K562 (cell line): Measurements from ENCODE around the gene GET4. TPM values are rescaled to one million over a fixed set of nuclear protein-coding genes. Genes with fewer than 3 reads are reported as not detected.

Experiments used
- ATAC-seq: fragments of 200-7000 bp; cut with Tn5 transposase; 3 replicates; pipeline ENCODE4 v1.9.1; 2020; ENCODE audit warnings: moderate library complexity
- BruUV-seq: library from RNA; stranded (reverse); fragments of 400-500 nt; replicated peaks from 2 replicates; lab custom pipeline; 2021; lab: Mats Ljungman, UMichigan
- CTCF ChIA-PET: fragments of 300-600 bp; formaldehyde crosslinking; extraction: SDS; loops from one replicate; lab custom pipeline; 2021; ENCODE audit warnings: low intra/inter-chr PET ratio; lab: Yijun Ruan, JAX
- POLR2A ChIA-PET: fragments of 300-600, 350-650 bp; sonication (Branson Sonifier 250); formaldehyde crosslinking; extraction: SDS; loops from one replicate; lab custom pipeline; 2021; ENCODE audit warnings: antibody characterized with exemption, inconsistent platforms; lab: Yijun Ruan, JAX
- DNase-seq, 4 experiments: peaks; one replicate each; pipeline versions ENCODE4 v3.0.0 to v3.0.0-alpha.2; 2011 to 2018; ENCODE audit warnings: low spot score in 3 of 4, mixed read lengths in 3 of 4; ENCODE audit errors: extremely low read depth in 1 of 4
- FAIRE-seq: peaks from 2 replicates; lab custom pipeline; 2011; peaks lifted over from hg19 to GRCh38; lab: Jason Lieb, UNC
- H2AFZ ChIP-seq: 2 replicates; pipeline ENCODE4 v1.6.0; 2011; ENCODE audit warnings: low read depth, low read length, control low read depth, inconsistent platforms
- H3K27ac ChIP-seq: fragments of 200-600 bp; 3 replicates; pipeline ENCODE4 v1.8.0; 2011; ENCODE audit warnings: low read depth, mild to moderate bottlenecking, control low read depth, inconsistent platforms, low read length, moderate library complexity, mixed read lengths; ENCODE audit errors: extremely low read depth
- H3K27me3 ChIP-seq, 2 experiments: fragments of 300-600 bp in 1 of 2; 2 replicates in 1 of 2; 3 replicates in 1 of 2; pipeline versions ENCODE4 v1.6.0 to v1.8.0; 2011; ENCODE audit warnings: inconsistent platforms in 2 of 2, low read length in 2 of 2, mild to moderate bottlenecking in 1 of 2, mixed read lengths in 1 of 2, moderate library complexity in 1 of 2; ENCODE audit not compliant: control insufficient read depth in 2 of 2, insufficient read depth in 2 of 2
- H3K36me3 ChIP-seq: fragments of 300-600 bp; 3 replicates; pipeline ENCODE4 v1.8.0; 2011; ENCODE audit warnings: mild to moderate bottlenecking, low read length, inconsistent platforms; ENCODE audit not compliant: control insufficient read depth, insufficient read depth
- H3K4me1 ChIP-seq, 2 experiments: fragments of 200-600 bp in 1 of 2; replicated peaks in 1 of 2; 2 replicates in 1 of 2; 3 replicates in 1 of 2; pipeline versions ENCODE4 v1.5.1 to v1.8.0; 2011; ENCODE audit warnings: inconsistent platforms in 2 of 2, low read length in 2 of 2, mild to moderate bottlenecking in 1 of 2, mixed read lengths in 1 of 2, moderate library complexity in 1 of 2; ENCODE audit not compliant: control insufficient read depth in 2 of 2, insufficient read depth in 2 of 2
- H3K4me2 ChIP-seq: 2 replicates; pipeline ENCODE4 v1.6.1; 2011; ENCODE audit warnings: low read length, control low read depth, inconsistent platforms, mixed read lengths; ENCODE audit not compliant: insufficient read depth
- H3K4me3 ChIP-seq: fragments of 200-600 bp; sonication (generic), shearing (Covaris generic); 2 replicates; pipeline ENCODE4 v1.5.1; 2016; ENCODE audit warnings: control low read depth, inconsistent platforms
- H3K79me2 ChIP-seq: fragments of 200-600 bp; 3 replicates; pipeline ENCODE4 v1.8.0; 2011; ENCODE audit warnings: low read length, inconsistent platforms; ENCODE audit not compliant: control insufficient read depth, insufficient read depth
- H3K9ac ChIP-seq, 2 experiments: 2 replicates each; pipeline versions ENCODE4 v1.6.0 to v1.6.1; 2011; ENCODE audit warnings: low read depth in 2 of 2, low read length in 2 of 2, control low read depth in 1 of 2, inconsistent platforms in 1 of 2, mild to moderate bottlenecking in 1 of 2, mixed read lengths in 1 of 2; ENCODE audit not compliant: insufficient read depth in 1 of 2
- H3K9me1 ChIP-seq: one replicate; pipeline ENCODE4 v1.6.0; 2011; ENCODE audit warnings: inconsistent platforms, mild to moderate bottlenecking, low read length, moderate library complexity; ENCODE audit not compliant: control insufficient read depth, insufficient read depth
- H3K9me3 ChIP-seq: replicated peaks from 2 replicates; pipeline ENCODE4 v1.5.1; 2011; ENCODE audit warnings: low read depth, low read length, inconsistent platforms; ENCODE audit not compliant: control insufficient read depth, insufficient read depth
- H4K20me1 ChIP-seq: replicated peaks from 2 replicates; pipeline ENCODE4 v1.6.1; 2011; ENCODE audit warnings: low read length, inconsistent platforms, mixed read lengths; ENCODE audit not compliant: control insufficient read depth, insufficient read depth
- MEIS2 ChIP-seq: fragments of 450-650 bp; IDR thresholded peaks from 2 replicates; pipeline ENCODE4 v1.6.1; 2014; ENCODE audit warnings: mild to moderate bottlenecking; ENCODE audit not compliant: partially characterized antibody
- NONO ChIP-seq, 2 experiments: fragments of 200-400 bp in 1 of 2; fragments of 450-650 bp in 1 of 2; formaldehyde crosslinking in 1 of 2; IDR thresholded peaks; 2 replicates each; pipeline ENCODE4 v1.6.1; 2017; ENCODE audit warnings: low read depth in 2 of 2, mild to moderate bottlenecking in 2 of 2, moderate library complexity in 2 of 2, low read length in 1 of 2
- POLR2G ChIP-seq: fragments of 200-400 bp; formaldehyde crosslinking; IDR thresholded peaks from 2 replicates; pipeline ENCODE4 v1.6.1; 2017; ENCODE audit warnings: low read depth, mild to moderate bottlenecking, antibody characterized with exemption, low read length, moderate library complexity
- SMARCA4 ChIP-seq: fragments of 450-650 bp; IDR thresholded peaks from 2 replicates; pipeline ENCODE4 v1.6.1; 2016
- ZFP36 ChIP-seq: fragments of 150-350 bp; IDR thresholded peaks from 2 replicates; pipeline ENCODE4 v1.6.1; 2018; ENCODE audit warnings: low read length, low read depth; ENCODE audit not compliant: partially characterized antibody
- WGBS: fragments of 100-300 bp; shearing (Covaris generic); methylation state at CpG from one replicate; pipeline ENCODE4 v1.1.6; 2016; ENCODE audit warnings: low coverage, mixed read lengths; ENCODE audit not compliant: insufficient coverage; ENCODE audit errors: missing lambda C conversion rate; 5-methylcytosine and 5-hydroxymethylcytosine counted together
- in situ Hi-C: fragments of 300-500 bp; cut with MboI; formaldehyde crosslinking; loops from 4 replicates; pipeline ENCODE4 v1.15.0; 2018; ENCODE audit warnings: inconsistent platforms, mixed read lengths
- intact Hi-C: fragments of 100-400 bp; cut with micrococcal nuclease; formaldehyde crosslinking; loops from 2 replicates; pipeline ENCODE4 v1.14.2; 2022
- polyA plus RNA-seq, 8 experiments: library from polyadenylated mRNA; depleted of rRNA in 4 of 8; stranded (reverse) in 5 of 8; unstranded in 3 of 8; fragments of >200 nt; fragmentation: Nextera tagmentation in 2 of 8; fragmentation: Illumina TruSeq in 1 of 8; extraction: Ambion mirVana in 2 of 8; extraction: Trizol in 1 of 8; gene quantifications; 2 replicates each; pipeline versions ENCODE4 v1.2.1 to v1.2.3, GENCODE V29; 2011 to 2014; ENCODE audit warnings: inconsistent platforms in 1 of 8, missing spikeins in 1 of 8
- total RNA-seq, 7 experiments: library from RNA; depleted of rRNA in 6 of 7; stranded (reverse); fragments of >200 nt in 6 of 7; fragmentation: Illumina TruSeq in 2 of 7; extraction: Trizol in 2 of 7; gene quantifications; 2 replicates each; pipeline versions ENCODE4 v1.2.1 to v1.2.3, GENCODE V29; 2011 to 2021; ENCODE audit warnings: low replicate concordance in 1 of 7
- TF ChIP-seq, protein P1 (sequence below): fragments of 250-450 bp; sonication (Bioruptor Pico); IDR thresholded peaks from 2 replicates; pipeline ENCODE4 v1.8.0; 2022; ENCODE audit warnings: inconsistent platforms

GET4 gene
- total and polyA plus RNA-seq, 9 of the 15 experiments (the other 6 are each of a cell fraction or from before 2014, with no cell fraction given): 0.99 to 122 (median 40.4) TPM

DNA sequence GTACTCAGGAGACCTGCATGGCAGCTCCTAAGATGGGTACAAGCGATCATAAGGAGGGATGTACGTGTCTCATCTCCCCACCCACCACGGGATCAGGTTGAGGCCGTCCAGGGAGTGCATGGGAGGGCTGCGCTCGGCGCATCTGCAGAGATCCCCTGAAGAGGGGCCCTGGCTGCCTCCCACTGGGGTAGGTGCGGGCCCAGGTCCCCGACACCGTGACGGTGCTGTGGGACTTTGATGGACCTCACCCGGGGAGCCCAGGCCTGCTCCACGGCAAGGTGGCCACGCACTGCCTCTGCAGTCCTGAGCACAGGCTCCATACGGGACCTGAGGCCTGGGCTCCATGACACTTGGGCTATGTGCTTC, 12.7 kb downstream of the GET4 start:
- intact Hi-C loops (no loop called here), in situ Hi-C loops (no loop called here)
- BruUV-seq: no TSS peak
- Histone ChIP-seq H3K9me3 (no peaks in the 10 kb centered on the region), H2AFZ (no peak overlapping the region), H3K4me3 (no peak overlapping the region), H3K9ac (no peak overlapping the region; a peak in 1 of 4 replicates), H3K27me3 (no peaks in the 10 kb centered on the region), H3K79me2 (peaks cover 54% of the 10 kb centered on the region), H3K4me1 (peaks cover 0 to 37% of the 10 kb centered on the region in 2 experiments; a peak in 2 of 5 replicates), H4K20me1 (peaks cover 13% of the 10 kb centered on the region; the same call in 1 of the 2 replicates), H3K4me2 (no peak overlapping the region), H3K27ac (no peak overlapping the region), H3K36me3 (peaks cover 85% of the 10 kb centered on the region; the same call in 2 of the 3 replicates), H3K9me1 (peaks cover 3% of the 10 kb centered on the region)
- TF ChIP-seq, protein P1, sequence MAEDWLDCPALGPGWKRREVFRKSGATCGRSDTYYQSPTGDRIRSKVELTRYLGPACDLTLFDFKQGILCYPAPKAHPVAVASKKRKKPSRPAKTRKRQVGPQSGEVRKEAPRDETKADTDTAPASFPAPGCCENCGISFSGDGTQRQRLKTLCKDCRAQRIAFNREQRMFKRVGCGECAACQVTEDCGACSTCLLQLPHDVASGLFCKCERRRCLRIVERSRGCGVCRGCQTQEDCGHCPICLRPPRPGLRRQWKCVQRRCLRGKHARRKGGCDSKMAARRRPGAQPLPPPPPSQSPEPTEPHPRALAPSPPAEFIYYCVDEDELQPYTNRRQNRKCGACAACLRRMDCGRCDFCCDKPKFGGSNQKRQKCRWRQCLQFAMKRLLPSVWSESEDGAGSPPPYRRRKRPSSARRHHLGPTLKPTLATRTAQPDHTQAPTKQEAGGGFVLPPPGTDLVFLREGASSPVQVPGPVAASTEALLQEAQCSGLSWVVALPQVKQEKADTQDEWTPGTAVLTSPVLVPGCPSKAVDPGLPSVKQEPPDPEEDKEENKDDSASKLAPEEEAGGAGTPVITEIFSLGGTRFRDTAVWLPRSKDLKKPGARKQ (CRISPR knock-in tag): no peak
- no peak for TF ChIP-seq NONO (IDR thresholded peaks at IDR 0.05; ENCODE audit: low read depth in 2 of 2, low read length in 1 of 2)
- TF ChIP-seq POLR2G: peak; percentile 32; the same call in 1 of the 2 replicates
- no peak for TF ChIP-seq MEIS2
- TF ChIP-seq ZFP36: no peak
- TF ChIP-seq SMARCA4: no peak
- ChIA-PET POLR2A (no interaction called here), CTCF (no interaction called here)
- no peak for FAIRE-seq
- DNase-seq: no peak
- whole genome bisulfite sequencing: 84% methylated on average over 15 of the region's 15 CpGs
- no peak for ATAC-seq
